Hematopoietic multipotent progenitor cell treated with erythropoietin and hydrocortisone succinate and interleukin-3 and kit ligand, for 8 days (in vitro differentiated cells): ENCODE results near the gene IGSF6.
"Not testable (repeated sequence)": the region's sequence is repeated elsewhere in the genome, so short reads cannot be mapped to it uniquely, and the experiment has no call there.

Experiments
- DNase-seq: peaks from one replicate; pipeline ENCODE4 v3.0.0-alpha.2; 2015

IGSF6 gene, protein sequence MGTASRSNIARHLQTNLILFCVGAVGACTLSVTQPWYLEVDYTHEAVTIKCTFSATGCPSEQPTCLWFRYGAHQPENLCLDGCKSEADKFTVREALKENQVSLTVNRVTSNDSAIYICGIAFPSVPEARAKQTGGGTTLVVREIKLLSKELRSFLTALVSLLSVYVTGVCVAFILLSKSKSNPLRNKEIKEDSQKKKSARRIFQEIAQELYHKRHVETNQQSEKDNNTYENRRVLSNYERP

DNA sequence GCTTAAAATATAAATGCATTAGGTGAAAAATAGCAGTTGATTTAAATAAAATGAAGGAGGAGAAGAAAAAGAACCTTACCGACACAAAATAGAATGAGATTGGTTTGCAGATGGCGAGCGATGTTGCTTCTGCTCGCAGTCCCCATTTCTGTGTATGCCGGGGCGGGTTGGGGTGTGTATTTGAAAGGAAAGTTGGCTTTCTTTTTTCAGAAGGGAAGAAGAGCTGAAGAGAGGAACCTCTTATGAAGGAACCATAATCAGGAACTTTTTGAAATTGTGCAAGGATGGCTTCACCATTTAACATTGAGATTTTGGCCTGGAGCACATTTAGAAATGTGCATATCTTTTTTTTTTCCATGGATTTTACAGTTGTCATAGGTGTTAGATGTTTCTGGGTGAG is at the start of gene IGSF6:
Gene IGSF6, minus strand, starts transcription at position 156 of the 400 bp plus-strand sequence. Its CDS starts 10 bp downstream, at position 146.
- no peak for DNase-seq

DNA sequence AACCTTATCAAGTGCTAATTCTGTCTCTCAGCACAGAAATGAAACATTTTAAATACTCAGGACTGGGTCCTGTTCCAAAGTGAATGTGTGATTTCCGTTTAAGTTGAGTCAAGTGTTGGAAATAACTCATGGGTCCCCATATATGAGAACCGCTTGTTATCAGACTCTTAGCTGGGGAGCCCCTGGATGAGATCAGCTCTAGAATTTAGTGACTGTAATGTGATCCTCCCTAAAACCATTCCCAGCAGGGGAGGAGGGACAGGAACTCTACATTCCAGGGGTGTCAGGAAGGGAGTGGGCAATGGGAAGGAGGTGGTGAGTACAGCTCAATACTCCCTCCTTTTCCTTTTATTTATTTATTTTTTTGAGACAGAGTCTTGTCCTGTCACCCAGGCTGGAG is 48.9 kb upstream of the IGSF6 start:
- DNase-seq, result no peak

DNA sequence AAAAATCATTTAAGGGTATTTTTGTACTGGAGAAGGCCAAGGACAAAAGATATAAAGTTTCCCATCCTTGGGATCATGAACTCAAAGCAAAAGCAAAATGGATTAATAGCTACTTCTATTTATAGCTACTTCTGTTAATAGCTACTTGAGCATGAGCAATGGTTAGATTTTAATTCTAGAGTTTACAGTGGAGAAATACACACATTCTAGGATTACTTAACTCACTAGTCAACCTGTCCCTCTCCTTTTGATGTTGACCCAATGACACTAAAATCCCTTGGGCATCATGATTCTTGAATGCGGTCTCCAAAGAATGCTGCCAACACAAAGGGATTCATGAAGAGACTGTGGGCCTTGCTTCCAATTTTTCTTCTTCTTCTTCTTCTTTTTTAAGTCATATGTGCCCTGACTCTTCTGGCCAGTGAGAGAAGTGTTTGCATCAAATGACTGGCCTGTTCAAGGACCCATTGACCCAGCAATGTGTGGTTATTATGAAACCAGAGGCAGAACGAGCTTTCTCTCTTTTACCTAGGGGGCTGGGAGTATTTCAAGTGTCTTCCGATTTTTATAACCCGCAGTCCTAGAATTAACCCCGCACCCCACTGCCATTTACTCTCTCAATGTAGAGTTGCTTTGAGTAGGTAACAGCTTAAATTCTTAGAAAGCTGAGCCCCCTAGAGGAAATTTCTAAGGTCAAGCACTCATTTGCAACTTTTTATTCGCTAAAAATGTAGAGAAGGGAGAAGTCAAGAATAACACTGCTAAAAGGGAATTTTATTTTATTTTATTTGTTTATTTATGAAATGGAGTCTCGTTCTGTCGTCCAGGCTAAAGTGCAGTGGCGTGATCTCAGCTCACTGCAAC is 46.0 kb upstream of the IGSF6 start:
- no peak for DNase-seq

DNA sequence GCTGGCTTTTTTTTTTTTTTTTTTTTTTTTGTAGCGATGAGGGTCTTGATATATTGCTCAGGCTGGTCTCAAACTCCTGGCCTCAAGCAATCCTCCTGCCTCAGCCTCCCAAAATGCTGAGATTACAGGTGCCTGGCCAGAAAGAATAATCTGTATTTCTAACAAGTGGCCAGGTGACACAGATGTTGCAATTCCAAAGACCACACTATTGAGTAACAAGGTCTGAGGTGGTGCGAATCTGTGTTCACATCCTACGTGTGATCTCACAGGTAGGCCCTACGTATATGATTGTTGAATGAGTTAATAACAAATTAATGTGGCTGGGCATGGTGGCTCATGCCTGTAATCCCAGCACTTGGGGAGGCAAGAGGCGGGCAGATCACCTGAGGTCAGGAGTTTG is 44.6 kb upstream of the IGSF6 start:
- no peak for DNase-seq

DNA sequence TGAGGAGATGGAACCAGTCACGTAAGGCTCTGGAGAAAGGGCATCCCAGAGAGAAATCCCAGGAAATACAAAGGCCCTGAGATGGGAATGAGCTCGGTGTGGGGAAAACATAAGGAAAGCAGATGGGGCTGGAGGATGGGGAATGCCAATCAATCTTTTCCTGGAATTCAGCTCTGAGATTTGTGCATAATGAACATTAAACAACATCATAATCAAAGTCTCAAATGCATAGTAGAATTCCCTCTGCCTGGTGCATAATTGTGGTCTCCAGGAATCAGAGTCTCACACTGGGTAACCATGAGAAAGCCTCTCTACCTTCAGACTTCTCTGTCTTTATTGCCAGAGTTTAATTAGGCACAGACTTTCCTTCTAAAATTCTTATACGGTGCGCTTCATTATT is 42.2 kb upstream of the IGSF6 start:
- no peak for DNase-seq

DNA sequence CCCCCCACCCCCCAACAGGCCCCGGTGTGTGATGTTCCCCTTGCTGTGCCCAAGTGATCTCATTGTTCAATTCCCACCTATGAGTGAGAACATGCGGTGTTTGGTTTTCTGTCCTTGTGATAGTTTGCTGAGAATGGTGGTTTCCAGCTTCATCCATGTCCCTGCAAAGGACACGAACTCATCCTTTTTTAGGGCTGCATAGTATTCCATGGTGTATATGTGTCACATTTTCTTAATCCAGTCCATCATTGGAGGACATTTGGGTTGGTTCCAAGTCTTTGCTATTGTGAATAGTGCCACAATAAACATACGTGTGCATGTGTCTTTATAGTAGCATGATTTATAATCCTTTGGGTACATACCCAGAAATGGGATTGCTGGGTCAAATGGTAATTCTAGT is 38.6 kb upstream of the IGSF6 start:
- DNase-seq, result not testable (repeated sequence)

DNA sequence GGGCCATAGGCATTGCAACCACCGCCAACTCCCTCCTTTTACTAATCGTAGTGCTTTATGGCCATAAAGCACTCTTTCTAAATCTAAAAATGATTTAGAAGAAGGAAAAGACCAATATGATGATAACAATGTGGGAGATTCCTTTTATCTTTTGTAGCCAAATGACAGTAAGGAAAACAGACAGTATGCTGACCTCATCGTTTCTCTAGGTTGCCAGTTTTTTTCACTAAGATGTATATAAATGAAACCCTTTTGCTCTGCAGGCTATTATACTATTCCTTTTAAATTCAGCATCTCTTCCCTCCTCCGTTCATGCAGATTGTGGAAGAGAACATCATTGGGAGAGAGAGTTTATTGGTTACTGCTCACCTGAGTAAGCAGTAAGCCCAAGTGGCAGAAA is 36.7 kb upstream of the IGSF6 start:
- DNase-seq, result no peak

DNA sequence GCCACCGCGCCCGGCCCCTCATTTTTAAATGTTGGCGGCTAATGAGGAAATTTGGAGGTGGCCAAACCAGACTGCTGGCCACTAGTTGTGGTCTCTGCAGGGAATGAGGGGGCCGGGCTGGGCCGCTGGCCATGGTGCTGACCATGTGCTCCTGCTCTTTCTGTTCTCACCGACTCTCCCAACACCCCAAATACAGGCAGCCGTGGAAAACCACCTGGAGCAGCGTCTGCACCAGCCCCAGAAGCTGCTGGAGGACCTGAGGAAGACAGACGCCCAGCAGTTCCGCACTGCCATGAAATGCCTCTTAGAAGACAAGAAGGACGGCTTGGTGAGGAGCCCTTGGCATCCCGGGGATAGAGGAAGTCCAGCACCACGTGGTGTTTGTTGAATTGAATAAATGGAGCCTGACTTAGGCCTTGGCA is 32.6 kb upstream of the IGSF6 start:
- no peak for DNase-seq

DNA sequence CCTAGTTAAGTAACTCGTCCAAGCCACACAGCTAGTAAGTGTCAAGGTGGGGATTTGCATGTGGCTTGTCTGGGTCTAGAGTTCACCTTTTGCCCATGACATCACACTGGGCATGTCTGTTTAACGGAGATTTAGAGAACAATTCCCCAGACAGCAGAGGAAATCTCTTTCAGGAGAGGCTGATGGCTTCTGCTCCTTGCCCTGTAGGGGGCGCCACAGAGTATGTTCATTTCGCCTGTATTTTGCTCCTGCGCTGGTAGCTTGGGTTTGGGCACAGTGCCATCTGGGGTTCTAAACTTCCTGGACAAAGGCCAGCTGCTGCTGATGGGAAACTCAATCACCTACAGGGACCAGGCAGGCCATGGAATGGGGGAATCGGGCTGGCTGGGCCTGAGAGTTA is 31.8 kb upstream of the IGSF6 start:
- DNase-seq, result peak; percentile 68

DNA sequence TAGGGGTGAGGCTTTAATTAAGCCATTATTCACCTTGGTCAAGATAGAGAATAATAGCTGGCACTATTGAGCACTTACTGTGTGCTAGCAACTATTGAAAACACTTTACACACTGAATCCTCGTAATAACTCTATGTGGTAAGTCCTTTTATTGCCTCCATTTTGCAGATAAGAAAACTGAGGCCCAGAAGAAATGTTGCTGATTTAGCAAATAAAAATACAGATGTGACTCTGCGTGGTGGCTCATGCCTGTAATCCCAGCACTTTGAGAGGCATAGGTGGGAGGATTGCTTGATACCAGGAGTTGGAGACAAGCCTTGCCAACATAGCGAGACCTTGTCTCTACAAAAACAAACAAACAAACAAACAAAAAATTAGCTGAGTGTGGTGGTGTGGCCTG is 30.8 kb upstream of the IGSF6 start:
- DNase-seq, result no peak

DNA sequence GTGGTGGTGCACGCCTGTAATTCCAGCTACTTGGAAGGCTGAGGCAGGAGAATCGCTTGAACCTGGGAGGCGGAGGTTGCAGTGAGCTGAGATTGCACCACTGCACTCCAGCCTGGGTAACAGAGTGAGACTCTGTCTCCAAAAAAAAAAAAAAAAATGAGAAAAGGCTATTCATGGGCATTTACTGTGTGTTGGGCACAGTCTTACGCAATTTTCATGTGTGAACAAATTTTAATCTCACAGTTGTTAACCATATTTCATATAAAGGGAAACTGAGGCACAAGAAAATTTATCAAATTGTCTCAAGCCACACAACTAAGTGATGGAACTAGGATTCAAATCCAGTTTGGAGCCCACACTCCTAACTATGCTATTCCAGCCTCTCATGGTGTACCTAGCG is 28.3 kb upstream of the IGSF6 start:
- DNase-seq, result not testable (repeated sequence)

DNA sequence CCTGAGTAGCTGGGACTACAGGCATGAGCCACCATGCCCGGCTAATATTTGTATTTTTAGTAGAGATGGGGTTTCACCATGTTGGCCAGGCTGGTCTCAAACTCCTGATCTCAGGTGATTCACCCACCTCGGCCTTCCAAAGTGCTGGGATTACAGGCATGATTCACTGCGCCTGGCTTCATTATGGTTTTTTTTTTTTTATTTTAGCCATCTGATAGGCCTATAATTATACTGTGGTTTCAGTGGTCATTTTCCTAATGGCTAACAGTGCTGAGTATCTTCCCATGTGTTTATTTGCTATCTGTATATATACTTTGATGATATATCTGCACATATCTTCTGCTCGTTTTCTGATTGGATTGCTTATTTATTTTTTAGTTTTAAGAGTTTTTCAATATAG is 22.0 kb upstream of the IGSF6 start:
- not testable (repeated sequence) for DNase-seq

DNA sequence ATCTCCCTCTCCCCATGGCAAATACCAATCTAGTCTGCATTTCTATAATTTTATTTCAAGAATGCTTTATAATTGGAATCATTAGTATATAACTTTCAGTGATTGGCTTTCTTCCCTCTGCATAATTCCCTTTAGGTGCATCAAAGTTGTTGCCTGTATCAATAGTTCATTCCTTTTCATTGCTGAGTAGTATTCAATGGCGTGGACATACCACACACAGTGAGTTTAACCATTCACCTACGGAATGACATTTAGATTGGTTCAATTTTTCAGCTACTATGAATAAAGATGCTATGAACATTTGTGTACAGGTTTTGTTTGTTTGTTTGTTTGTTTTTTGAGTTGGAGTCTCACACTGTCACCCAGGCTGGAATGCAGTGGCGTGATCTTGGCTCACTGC is 21.1 kb upstream of the IGSF6 start:
- no peak for DNase-seq

DNA sequence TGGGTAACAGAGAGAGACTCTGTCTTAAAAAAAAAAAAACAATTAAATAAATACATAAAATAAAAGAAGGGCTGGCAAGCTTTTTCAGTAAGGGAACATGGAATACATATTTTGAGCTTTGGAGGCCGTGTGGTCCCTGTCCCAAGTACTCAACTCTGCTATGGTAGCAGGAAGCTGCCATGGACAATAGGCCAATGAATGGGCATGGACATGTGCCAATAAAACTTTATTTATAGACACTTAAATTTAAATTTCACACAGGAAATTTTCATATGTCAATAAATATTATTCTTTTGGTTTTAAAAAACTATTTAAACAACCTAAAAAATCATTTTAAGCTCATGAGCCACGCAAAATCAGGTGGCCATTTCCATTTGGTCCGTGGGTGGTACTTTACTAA is 15.2 kb upstream of the IGSF6 start:
- DNase-seq, result no peak

DNA sequence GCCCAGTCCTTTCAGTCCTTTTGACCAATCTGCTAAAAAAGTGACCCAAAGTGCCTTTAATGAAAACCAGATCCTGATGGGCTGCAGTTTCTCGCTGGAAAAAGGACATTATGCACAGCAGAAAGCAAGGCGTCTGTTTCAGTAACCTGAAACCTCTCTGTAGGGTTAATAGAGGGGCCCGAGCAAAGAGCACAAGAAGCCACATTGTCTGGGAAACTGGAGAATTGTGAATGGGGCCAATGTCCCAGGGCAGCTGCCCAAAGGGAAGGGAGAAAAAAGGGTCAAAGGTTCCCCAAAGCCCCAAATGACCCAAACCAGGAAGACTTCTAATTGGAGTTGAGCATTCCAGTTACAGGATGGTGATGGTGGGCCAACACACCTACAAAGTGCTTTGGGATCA is 14.4 kb upstream of the IGSF6 start:
- no peak for DNase-seq

DNA sequence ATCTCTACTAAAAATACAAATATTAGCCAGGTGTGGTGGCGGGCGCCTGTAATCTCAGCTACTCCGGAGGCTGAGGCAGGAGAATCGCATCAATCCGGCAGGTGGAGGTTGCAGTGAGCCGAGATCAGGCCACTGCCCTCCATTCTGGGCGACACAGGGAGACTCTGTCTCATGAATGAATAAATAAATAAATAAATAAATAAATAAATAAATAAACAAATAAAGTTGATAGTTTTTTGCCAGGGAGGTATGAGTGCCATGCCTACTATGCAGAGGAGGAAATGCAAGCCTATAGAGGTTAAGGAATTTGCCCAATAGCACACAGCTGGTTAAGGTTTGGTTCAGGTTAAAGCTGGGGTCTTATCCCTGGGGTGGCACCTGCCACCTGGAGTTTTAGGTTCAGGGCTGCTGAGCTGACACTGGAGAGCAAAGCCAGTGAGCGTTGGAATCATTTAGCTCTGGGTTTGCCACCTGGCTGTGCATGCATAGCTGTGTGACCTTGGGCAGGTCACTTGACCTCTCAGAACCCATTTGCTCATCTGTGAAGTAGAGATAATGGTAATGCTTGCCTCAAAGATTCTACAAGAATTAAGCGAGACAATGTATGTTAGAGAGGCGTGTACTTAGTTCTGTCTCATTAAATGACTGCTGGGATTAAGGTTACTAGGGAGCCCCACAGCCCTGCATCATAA is 12.5 kb upstream of the IGSF6 start:
- no peak for DNase-seq

DNA sequence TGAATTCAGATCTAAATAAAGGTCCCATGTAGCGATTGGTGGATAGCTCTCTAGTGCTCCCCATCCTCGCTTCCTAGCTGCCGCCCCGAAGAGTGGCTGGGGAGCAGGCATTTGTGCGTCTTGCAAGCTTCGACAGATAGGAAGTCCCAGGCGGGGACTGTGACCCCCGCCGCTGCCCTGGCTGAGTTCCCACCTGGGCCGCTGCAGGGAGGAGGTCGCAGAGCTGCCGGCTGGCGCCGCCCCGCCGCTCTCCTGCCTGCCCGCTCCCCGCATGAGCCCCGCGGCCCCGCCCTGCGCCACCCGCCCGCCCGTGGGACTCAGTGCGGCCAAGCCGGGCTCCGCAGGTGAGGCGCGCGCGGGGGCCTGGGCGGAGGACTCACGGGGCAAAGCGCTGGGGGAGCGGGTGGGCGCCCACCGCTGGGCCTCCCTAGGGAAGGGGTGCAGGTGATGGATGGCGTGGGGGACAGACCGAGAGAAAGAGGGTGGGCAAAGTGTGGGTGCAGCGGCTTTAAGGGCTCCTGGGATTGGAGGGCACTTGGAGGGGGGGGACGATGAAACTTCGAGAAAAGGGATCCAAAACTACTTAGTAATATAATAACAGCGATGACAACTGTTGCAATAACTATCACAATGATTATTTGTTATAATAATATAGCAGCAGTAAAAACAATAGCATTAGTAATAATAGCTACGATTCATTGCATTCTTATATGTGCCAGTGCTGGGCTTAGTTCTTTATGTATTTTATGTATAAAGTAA is 11.7 kb upstream of the IGSF6 start, which contains the start of gene OTOA:
Gene OTOA, plus strand, starts transcription at position 80 of the 759 bp plus-strand sequence. CDS start 14,547 bp downstream, outside the sequence.
- DNase-seq, result peak; percentile 12

DNA sequence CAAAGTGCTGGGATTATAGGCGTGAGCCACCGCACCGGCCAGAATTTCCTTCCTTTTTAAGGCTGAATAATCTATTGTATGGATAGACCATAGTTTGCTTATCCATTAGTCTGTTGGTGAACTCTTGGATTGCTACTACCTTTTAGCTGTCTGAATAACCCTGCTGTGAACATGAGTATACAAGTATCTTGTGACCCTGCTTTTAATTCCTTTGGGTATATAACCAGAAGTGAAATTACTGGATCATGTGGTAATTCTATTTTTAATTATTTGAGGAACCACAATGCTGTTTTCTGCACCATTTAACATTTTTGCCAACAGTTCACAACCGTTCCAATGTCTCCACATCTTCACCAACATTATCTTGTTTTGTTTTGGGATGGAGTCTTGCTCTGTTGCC is 6.7 kb upstream of the IGSF6 start:
- DNase-seq, result no peak

DNA sequence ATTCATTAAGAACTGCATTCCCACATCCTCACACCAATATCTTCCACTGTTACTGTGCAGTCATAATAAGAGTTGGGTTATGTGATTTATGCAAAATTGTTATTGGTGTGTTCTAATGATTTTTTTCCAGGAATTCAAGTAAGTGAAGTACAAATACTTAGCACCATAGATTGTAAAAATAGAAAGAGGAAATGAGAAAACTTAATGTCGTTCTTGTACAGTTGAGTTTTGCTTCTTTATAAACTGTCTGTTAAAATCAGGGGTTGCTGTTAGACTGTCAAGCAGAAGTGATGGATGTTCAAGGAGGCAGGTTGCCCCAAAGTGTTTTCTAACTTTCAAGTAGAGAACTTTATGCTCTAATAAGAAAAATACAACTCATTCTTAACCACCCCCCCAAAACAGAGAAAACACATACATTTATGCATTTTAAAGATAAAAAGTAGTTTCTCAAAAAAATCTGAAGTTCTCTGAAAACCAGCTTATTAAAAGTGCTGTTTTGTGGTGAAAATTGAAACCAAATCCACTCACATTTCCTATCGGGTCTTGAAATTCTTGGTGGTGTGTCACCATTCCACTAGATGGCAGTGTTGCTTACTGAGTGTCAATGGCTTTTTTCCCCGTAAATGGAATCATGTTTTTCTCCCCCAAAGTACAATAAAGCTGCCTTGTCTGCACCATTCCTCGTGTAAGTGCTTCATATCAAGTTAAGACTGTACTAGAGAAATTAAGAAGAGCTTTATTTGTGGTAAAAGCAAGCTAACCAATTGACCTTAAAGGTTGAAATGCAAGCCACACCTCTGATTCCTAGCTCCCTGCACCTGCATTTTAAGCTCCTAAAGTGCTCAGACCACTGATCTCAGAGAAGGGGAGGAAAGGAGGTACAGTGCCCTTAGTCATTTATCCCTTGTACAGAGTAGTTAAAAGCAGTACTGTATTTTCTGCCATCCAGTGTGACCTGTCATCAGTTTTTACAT is 4.7 kb upstream of the IGSF6 start:
- peak; percentile 78 for DNase-seq

DNA sequence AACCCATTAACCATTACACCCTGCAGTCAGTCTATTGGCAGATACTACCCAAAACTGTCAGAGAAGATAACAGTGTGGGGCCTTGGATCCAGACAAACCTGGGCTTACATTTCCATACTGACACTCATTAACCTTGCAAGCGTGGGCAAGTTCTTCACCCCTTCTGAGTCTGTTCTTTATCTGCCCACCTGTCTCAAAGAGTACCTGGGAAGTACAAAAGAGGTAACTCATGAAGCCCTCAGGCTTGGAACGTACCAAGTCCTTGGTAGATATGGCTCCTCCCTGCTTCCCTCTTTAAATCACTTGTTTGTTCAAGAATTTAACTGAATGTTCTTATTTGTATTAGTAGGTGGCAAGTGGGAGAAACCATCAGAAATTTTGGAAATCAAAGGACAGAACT is 2.5 kb upstream of the IGSF6 start:
- DNase-seq, result no peak

DNA sequence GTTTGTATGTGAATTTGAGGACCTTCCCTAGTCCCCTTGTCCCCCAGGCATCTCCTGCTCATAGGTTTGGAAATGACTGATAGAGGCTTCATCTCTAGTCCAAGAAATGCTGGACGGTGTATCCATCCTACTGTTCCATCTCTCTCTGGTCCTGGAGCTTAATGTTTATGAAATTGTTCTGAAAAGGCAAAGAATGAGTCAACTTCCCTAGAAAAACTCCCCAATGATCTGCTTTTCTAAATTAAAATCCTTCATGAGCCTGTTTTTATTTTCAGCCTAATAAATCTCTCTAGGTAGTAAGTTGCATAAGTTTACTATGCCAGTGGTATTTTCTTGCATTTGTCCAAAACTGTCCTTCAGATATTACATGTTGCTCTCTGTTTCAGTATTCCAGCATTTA is 2.1 kb upstream of the IGSF6 start:
- no peak for DNase-seq

DNA sequence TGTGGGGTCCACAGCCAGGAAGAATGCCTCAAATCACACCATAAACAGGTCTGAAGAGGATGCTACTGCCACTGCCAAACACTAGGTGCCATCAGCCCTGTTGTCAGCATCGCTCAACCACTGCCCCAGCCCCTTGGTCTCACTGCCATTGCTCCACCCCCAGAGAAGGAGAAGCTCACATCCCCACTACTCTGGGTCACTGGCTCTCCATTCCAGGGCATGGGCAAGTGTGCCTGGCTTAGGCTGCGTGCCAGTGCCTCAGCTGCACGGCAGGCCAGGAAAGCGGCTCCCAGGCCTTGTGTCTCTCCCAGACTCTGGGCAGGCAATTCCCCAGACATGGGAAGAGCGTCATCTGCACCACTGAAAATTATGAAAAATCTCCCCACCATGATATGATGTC is 1.2 kb upstream of the IGSF6 start:
- no peak for DNase-seq
